ENCODE data around the gene CYB561. TPM values are rescaled to one million over a fixed set of nuclear protein-coding genes. Genes with fewer than 3 reads are reported as not detected.
A peak's percentile ranks its signal among the peaks of the same experiment; 100 is the strongest.

Gene CYB561
- total and polyA plus RNA-seq, 9 of the 15 experiments (the other 6 are each of a cell fraction or from before 2014, with no cell fraction given), result 4.0 to 30.8 (median 17.4) TPM

DNA sequence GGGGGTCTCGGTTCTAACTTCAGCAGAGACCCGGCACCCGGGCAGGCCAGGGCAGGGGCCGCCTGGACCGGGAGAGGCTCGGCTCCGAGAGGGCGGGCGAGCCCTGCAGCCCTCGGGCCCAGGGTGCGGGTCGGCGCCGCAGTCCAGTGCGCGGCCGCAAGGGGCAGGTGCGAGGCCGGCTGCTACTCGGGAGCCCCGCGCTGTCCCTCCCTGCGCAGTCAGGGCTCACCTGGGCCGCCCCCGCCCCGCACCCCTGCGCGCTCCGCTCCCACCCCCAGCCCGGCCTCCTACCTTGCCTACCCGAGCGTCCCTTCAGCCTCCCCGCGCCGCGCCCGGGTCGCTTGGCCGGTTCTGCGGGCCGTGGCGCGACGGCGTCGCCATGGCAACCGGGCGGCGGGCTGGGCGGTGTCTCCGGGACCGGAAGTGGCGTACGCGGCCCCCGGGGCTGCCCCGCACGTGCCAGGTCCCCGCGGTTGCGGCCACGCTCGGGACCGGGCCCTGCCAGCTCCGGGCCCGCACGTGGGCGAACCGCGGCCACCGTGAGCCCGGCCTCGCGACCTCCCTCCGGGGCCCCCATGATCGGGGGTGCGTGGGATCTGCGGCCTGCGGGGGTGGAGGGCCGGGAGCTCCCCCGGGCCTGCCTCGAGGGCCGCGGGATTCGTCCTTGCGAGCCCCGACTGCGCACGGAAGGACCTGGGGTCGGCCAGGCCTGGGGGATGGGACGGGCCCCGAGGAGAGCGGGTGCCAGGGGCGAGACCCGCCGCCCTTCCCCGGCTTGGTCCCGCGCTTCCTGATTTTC lies at the start of gene CYB561 (continued):
- peak; percentile 16 for TF ChIP-seq HNRNPLL (IDR thresholded peaks at IDR 0.05; ENCODE audit: low read depth, low read length, poor library complexity, severe bottlenecking)
- no peak for TF ChIP-seq ZNF57 (CRISPR knock-in tag; IDR thresholded peaks at IDR 0.05)
- 0 out of 2 replicates have a peak, but pooled peaks have one; percentile 48 for TF ChIP-seq ZNF583 (CRISPR knock-in tag; IDR thresholded peaks at IDR 0.05)
- TF ChIP-seq, protein P1, sequence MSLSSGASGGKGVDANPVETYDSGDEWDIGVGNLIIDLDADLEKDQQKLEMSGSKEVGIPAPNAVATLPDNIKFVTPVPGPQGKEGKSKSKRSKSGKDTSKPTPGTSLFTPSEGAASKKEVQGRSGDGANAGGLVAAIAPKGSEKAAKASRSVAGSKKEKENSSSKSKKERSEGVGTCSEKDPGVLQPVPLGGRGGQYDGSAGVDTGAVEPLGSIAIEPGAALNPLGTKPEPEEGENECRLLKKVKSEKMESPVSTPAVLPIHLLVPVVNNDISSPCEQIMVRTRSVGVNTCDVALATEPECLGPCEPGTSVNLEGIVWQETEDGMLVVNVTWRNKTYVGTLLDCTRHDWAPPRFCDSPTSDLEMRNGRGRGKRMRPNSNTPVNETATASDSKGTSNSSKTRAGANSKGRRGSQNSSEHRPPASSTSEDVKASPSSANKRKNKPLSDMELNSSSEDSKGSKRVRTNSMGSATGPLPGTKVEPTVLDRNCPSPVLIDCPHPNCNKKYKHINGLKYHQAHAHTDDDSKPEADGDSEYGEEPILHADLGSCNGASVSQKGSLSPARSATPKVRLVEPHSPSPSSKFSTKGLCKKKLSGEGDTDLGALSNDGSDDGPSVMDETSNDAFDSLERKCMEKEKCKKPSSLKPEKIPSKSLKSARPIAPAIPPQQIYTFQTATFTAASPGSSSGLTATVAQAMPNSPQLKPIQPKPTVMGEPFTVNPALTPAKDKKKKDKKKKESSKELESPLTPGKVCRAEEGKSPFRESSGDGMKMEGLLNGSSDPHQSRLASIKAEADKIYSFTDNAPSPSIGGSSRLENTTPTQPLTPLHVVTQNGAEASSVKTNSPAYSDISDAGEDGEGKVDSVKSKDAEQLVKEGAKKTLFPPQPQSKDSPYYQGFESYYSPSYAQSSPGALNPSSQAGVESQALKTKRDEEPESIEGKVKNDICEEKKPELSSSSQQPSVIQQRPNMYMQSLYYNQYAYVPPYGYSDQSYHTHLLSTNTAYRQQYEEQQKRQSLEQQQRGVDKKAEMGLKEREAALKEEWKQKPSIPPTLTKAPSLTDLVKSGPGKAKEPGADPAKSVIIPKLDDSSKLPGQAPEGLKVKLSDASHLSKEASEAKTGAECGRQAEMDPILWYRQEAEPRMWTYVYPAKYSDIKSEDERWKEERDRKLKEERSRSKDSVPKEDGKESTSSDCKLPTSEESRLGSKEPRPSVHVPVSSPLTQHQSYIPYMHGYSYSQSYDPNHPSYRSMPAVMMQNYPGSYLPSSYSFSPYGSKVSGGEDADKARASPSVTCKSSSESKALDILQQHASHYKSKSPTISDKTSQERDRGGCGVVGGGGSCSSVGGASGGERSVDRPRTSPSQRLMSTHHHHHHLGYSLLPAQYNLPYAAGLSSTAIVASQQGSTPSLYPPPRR (CRISPR knock-in tag; IDR thresholded peaks at IDR 0.05; ENCODE audit: borderline replicate concordance), result peak; percentile 84; the same call in 1 of the 2 replicates
- peak; percentile 65; the same call in 1 of the 2 replicates for TF ChIP-seq ZNF282 (CRISPR knock-in tag; IDR thresholded peaks at IDR 0.05)
- TF ChIP-seq NR2C2 (CRISPR knock-in tag; IDR thresholded peaks at IDR 0.05), result 0 out of 2 replicates have a peak, but pooled peaks have one; percentile 43
- TF ChIP-seq NR2C2 (tag; IDR thresholded peaks at IDR 0.05), result no peak
- peak; percentile 84 for TF ChIP-seq FIP1L1 (IDR thresholded peaks at IDR 0.05; ENCODE audit: low read depth, low read length, poor library complexity, severe bottlenecking)
- peak; percentile 96 for TF ChIP-seq GABPA (tag; conservative IDR thresholded peaks at IDR 0.05; ENCODE audit: low read depth)
- no peak for TF ChIP-seq TBL1XR1 (IDR thresholded peaks at IDR 0.05; ENCODE audit: low read length in 2 of 2)
- peak in 1 of 2 experiments; percentile 28; a peak in 1 of 4 replicates for TF ChIP-seq RAD21 (CRISPR knock-in tag; conservative IDR thresholded peaks at IDR 0.05 in 1 of 2, IDR thresholded peaks at IDR 0.05 in 1 of 2)
- peak; percentile 39; the same call in 1 of the 2 replicates for TF ChIP-seq MBD2 (IDR thresholded peaks at IDR 0.05; ENCODE audit: borderline replicate concordance, low read depth)
